Effector memory CD8-positive, alpha-beta T cell (primary cell): ENCODE data around the gene GNAI2.

Experiments
- ATAC-seq: fragments of 150-1000 bp; cut with Tn5 transposase; replicated peaks from 2 replicates; pipeline ENCODE4 v1.10.0; 2021; ENCODE audit warnings: mild to moderate bottlenecking, moderate library complexity
- DNase-seq, 3 experiments: peaks; one replicate each; pipeline ENCODE4 v3.0.0; 2021
- H3K27ac Mint-ChIP-seq, 2 donors: one replicate each; pipeline ENCODE4 v1.8.0; 2022; ENCODE audit warnings: mild to moderate bottlenecking in 2 of 2, mixed read lengths in 2 of 2, moderate library complexity in 2 of 2
- H3K27me3 Mint-ChIP-seq, 2 donors: one replicate each; pipeline ENCODE4 v1.8.0; 2022; ENCODE audit warnings: mixed read lengths in 2 of 2
- H3K36me3 Mint-ChIP-seq: one replicate; pipeline ENCODE4 v1.8.0; 2022; ENCODE audit warnings: mild to moderate bottlenecking, moderate library complexity, mixed read lengths; ENCODE audit not compliant: insufficient read depth
- H3K4me1 Mint-ChIP-seq, 2 donors: one replicate each; pipeline ENCODE4 v1.8.0; 2022; ENCODE audit warnings: low read depth in 2 of 2, mixed read lengths in 2 of 2
- H3K4me3 Mint-ChIP-seq, 2 donors: one replicate each; pipeline ENCODE4 v1.8.0; 2022; ENCODE audit warnings: mild to moderate bottlenecking in 2 of 2, mixed read lengths in 2 of 2, moderate library complexity in 2 of 2
- H3K9me3 Mint-ChIP-seq, 2 donors: one replicate each; pipeline ENCODE4 v1.8.0; 2022; ENCODE audit warnings: mixed read lengths in 2 of 2
- total RNA-seq, 9 experiments: gene quantifications; one replicate each; lab custom pipeline; 2026; lab: John Stamatoyannopoulos, UW

GNAI2 gene
- total RNA-seq: 157 to 354 (median 250) reads per million in 9 experiments

GRCh38 chr3:50235716-50236483 lies at the start of gene GNAI2:
GNAI2 (plus strand) TSS chr3:50236204; CDS start chr3:50236336, 132 bp downstream.
- DNase-seq (peak; percentile 97 to 99 (median 98)), ATAC-seq (peak; percentile 87)
- Mint-ChIP-seq H3K9me3 (no peaks in the 10 kb centered on the region), H3K36me3 (peaks cover 27% of the 10 kb centered on the region), H3K27me3 (no peaks in the 10 kb centered on the region), H3K27ac (peak within 1 kb of the TSS; percentile 94 to 95), H3K4me1 (peaks cover 35 to 36% of the 10 kb centered on the region in 2 donors), H3K4me3 (peak within 1 kb of the TSS; percentile 99 to 100)

GRCh38 chr3:50187750-50188149 lies 48.3 kb upstream of the GNAI2 start:
- Mint-ChIP-seq H3K27ac (no peak overlapping the region), H3K4me1 (no peaks in the 10 kb centered on the region), H3K4me3 (no peak overlapping the region), H3K27me3 (peaks cover 11 to 17% of the 10 kb centered on the region in 2 donors), H3K9me3 (no peaks in the 10 kb centered on the region), H3K36me3 (peaks cover 3% of the 10 kb centered on the region)
- ATAC-seq: no peak
- DNase-seq: no peak

- H3K27ac Mint-ChIP-seq: no peak overlapping the region
- no peaks in the 10 kb centered on the region for H3K9me3 Mint-ChIP-seq
- H3K36me3 Mint-ChIP-seq: peaks cover 3% of the 10 kb centered on the region
- H3K27me3 Mint-ChIP-seq: peaks cover 2 to 10% of the 10 kb centered on the region in 2 donors
- no peak overlapping the region for H3K4me3 Mint-ChIP-seq
- H3K4me1 Mint-ChIP-seq: peaks cover 0 to 3% of the 10 kb centered on the region in 2 donors
- ATAC-seq (no peak), DNase-seq (no peak)
Observed at GRCh38 chr3:50189274-50189673, 46.7 kb upstream of the GNAI2 start.

GRCh38 chr3:50189989-50190388 lies 46.0 kb upstream of the GNAI2 start:
- no peak for ATAC-seq
- H3K4me3 Mint-ChIP-seq: no peak overlapping the region
- no peak overlapping the region for H3K27ac Mint-ChIP-seq
- peaks cover 6% of the 10 kb centered on the region for H3K36me3 Mint-ChIP-seq
- peaks cover 0 to 6% of the 10 kb centered on the region in 2 donors for H3K27me3 Mint-ChIP-seq
- no peak for DNase-seq
- peaks cover 0 to 8% of the 10 kb centered on the region in 2 donors for H3K4me1 Mint-ChIP-seq
- no peaks in the 10 kb centered on the region for H3K9me3 Mint-ChIP-seq

GRCh38 chr3:50190936-50191660 lies 44.9 kb upstream of the GNAI2 start, which contains the start of gene GNAT1:
GNAT1 (plus strand) TSS chr3:50191610; CDS start chr3:50191726, 116 bp downstream.
- Mint-ChIP-seq H3K36me3 (peaks cover 9% of the 10 kb centered on the region), H3K4me1 (peaks cover 0 to 9% of the 10 kb centered on the region in 2 donors), H3K4me3 (no peak within 1 kb of the TSS), H3K9me3 (no peaks in the 10 kb centered on the region), H3K27ac (no peak within 1 kb of the TSS), H3K27me3 (peaks cover 0 to 6% of the 10 kb centered on the region in 2 donors)
- DNase-seq: no peak
- ATAC-seq: no peak

- Mint-ChIP-seq H3K27ac (no peak overlapping the region), H3K9me3 (no peaks in the 10 kb centered on the region), H3K4me3 (no peak overlapping the region), H3K27me3 (peaks cover 4 to 7% of the 10 kb centered on the region in 2 donors), H3K4me1 (peaks cover 0 to 9% of the 10 kb centered on the region in 2 donors), H3K36me3 (peaks cover 9% of the 10 kb centered on the region)
- DNase-seq (no peak), ATAC-seq (no peak)
Observed at GRCh38 chr3:50192124-50192523, 43.9 kb upstream of the GNAI2 start.

GRCh38 chr3:50192689-50193141 lies 43.3 kb upstream of the GNAI2 start:
- no peaks in the 10 kb centered on the region for H3K9me3 Mint-ChIP-seq
- peaks cover 9% of the 10 kb centered on the region for H3K36me3 Mint-ChIP-seq
- DNase-seq (peak; percentile 81 to 90 (median 86)), ATAC-seq (peak; percentile 46)
- no peak overlapping the region for H3K4me3 Mint-ChIP-seq
- peaks cover 0 to 9% of the 10 kb centered on the region in 2 donors for H3K4me1 Mint-ChIP-seq
- H3K27me3 Mint-ChIP-seq: peaks cover 4 to 13% of the 10 kb centered on the region in 2 donors
- no peak overlapping the region for H3K27ac Mint-ChIP-seq

GRCh38 chr3:50193286-50193685 lies 42.7 kb upstream of the GNAI2 start:
- no peak overlapping the region for H3K27ac Mint-ChIP-seq
- DNase-seq (no peak), ATAC-seq (no peak)
- no peak overlapping the region for H3K4me3 Mint-ChIP-seq
- peaks cover 0 to 9% of the 10 kb centered on the region in 2 donors for H3K4me1 Mint-ChIP-seq
- peaks cover 4 to 16% of the 10 kb centered on the region in 2 donors for H3K27me3 Mint-ChIP-seq
- H3K36me3 Mint-ChIP-seq: peaks cover 9% of the 10 kb centered on the region
- H3K9me3 Mint-ChIP-seq: no peaks in the 10 kb centered on the region

GRCh38 chr3:50193746-50194127 lies 42.3 kb upstream of the GNAI2 start:
- Mint-ChIP-seq H3K4me1 (peaks cover 0 to 9% of the 10 kb centered on the region in 2 donors), H3K36me3 (peaks cover 9% of the 10 kb centered on the region), H3K9me3 (no peaks in the 10 kb centered on the region), H3K27me3 (peaks cover 6 to 21% of the 10 kb centered on the region in 2 donors), H3K27ac (no peak overlapping the region), H3K4me3 (peak overlapping the region in 1 of 2 donors; percentile 60)
- ATAC-seq (no peak), DNase-seq (no peak)

- peak; percentile 86 for ATAC-seq
- DNase-seq: peak; percentile 81 to 85 (median 83)
- peak overlapping the region; percentile 45 to 60 for H3K4me3 Mint-ChIP-seq
- no peaks in the 10 kb centered on the region for H3K9me3 Mint-ChIP-seq
- peak overlapping the region in 1 of 2 donors; percentile 58 for H3K27ac Mint-ChIP-seq
- peaks cover 0 to 9% of the 10 kb centered on the region in 2 donors for H3K4me1 Mint-ChIP-seq
- H3K27me3 Mint-ChIP-seq: peaks cover 12 to 27% of the 10 kb centered on the region in 2 donors
- H3K36me3 Mint-ChIP-seq: peaks cover 11% of the 10 kb centered on the region
Observed at GRCh38 chr3:50194128-50194902, 41.7 kb upstream of the GNAI2 start.

GRCh38 chr3:50194903-50195500 lies 41.0 kb upstream of the GNAI2 start:
- H3K36me3 Mint-ChIP-seq: peaks cover 11% of the 10 kb centered on the region
- peaks cover 0 to 9% of the 10 kb centered on the region in 2 donors for H3K4me1 Mint-ChIP-seq
- DNase-seq (peak in 1 of 3 experiments; percentile 23), ATAC-seq (no peak)
- no peaks in the 10 kb centered on the region for H3K9me3 Mint-ChIP-seq
- peak overlapping the region; percentile 45 to 60 for H3K4me3 Mint-ChIP-seq
- H3K27me3 Mint-ChIP-seq: peaks cover 14 to 30% of the 10 kb centered on the region in 2 donors
- peak overlapping the region in 1 of 2 donors; percentile 58 for H3K27ac Mint-ChIP-seq

- no peak for ATAC-seq
Observed at GRCh38 chr3:50195501-50196252, 40.3 kb upstream of the GNAI2 start.

More at GRCh38 chr3:50195501-50196252, 40.3 kb upstream of the GNAI2 start:
- Mint-ChIP-seq H3K27ac (no peak overlapping the region), H3K27me3 (peaks cover 18 to 34% of the 10 kb centered on the region in 2 donors), H3K4me3 (no peak overlapping the region), H3K4me1 (peaks cover 0 to 9% of the 10 kb centered on the region in 2 donors), H3K36me3 (peaks cover 12% of the 10 kb centered on the region), H3K9me3 (no peaks in the 10 kb centered on the region)
- DNase-seq: no peak
